ENCODE data around the gene ACAA1. TPM values are rescaled to one million over a fixed set of nuclear protein-coding genes. Genes with fewer than 3 reads are reported as not detected.
A peak's percentile ranks its signal among the peaks of the same experiment; 100 is the strongest.

Gene ACAA1
- total RNA-seq = 48.9 and 50.2 TPM in 2 replicates
- long read RNA-seq, transcript ACAA1-202 (12 exons, 1,785 nt) = major isoform, 22 of 38 reads
- long read RNA-seq, partial matches to known transcripts = 1 of 38 reads
- long read RNA-seq, other reads (novel, unspliced or antisense) = 11 of 38 reads

GRCh38 chr3:38136777-38137614, at the start of gene ACAA1:
Gene ACAA1, minus strand, starts transcription at chr3:38137127. Its CDS starts 92 bp downstream, at chr3:38137035.
- H3K9me3 Mint-ChIP-seq = no peaks in the 10 kb centered on the region
- no peak for TF ChIP-seq CTCF (conservative IDR thresholded peaks at IDR 0.05)
- H3K4me1 Mint-ChIP-seq = peaks cover 49% of the 10 kb centered on the region
- no peaks in the 10 kb centered on the region for H3K27me3 Mint-ChIP-seq (ENCODE audit: low read depth)
- peak within 1 kb of the TSS; percentile 92 for H3K27ac Mint-ChIP-seq (ENCODE audit: unreplicated experiment)
- DNase-seq (ENCODE audit: low read depth, low spot score) = peak; percentile 94
- peaks cover 5% of the 10 kb centered on the region for H3K36me3 Mint-ChIP-seq (ENCODE audit: low read depth)
- peak within 1 kb of the TSS; percentile 97 for H3K4me3 Mint-ChIP-seq

- Mint-ChIP-seq H3K36me3 (ENCODE audit: low read depth) (no peaks in the 10 kb centered on the region), H3K27ac (ENCODE audit: unreplicated experiment) (no peak overlapping the region), H3K4me1 (peaks cover 23% of the 10 kb centered on the region), H3K27me3 (ENCODE audit: low read depth) (no peaks in the 10 kb centered on the region), H3K4me3 (no peak overlapping the region), H3K9me3 (no peaks in the 10 kb centered on the region)
- no peak for TF ChIP-seq CTCF (conservative IDR thresholded peaks at IDR 0.05)
- no peak for DNase-seq (ENCODE audit: low read depth, low spot score)
These were observed 40.3 kb upstream of the ACAA1 start for GRCh38 chr3:38177181-38177580.

- no peaks in the 10 kb centered on the region for H3K36me3 Mint-ChIP-seq (ENCODE audit: low read depth)
- TF ChIP-seq CTCF (conservative IDR thresholded peaks at IDR 0.05) = no peak
- H3K4me1 Mint-ChIP-seq = peaks cover 16% of the 10 kb centered on the region
- no peak for DNase-seq (ENCODE audit: low read depth, low spot score)
- no peaks in the 10 kb centered on the region for H3K27me3 Mint-ChIP-seq (ENCODE audit: low read depth)
- no peak overlapping the region for H3K27ac Mint-ChIP-seq (ENCODE audit: unreplicated experiment)
- no peak overlapping the region for H3K4me3 Mint-ChIP-seq
- H3K9me3 Mint-ChIP-seq = no peaks in the 10 kb centered on the region
These were observed 37.0 kb upstream of the ACAA1 start for GRCh38 chr3:38173834-38174418.

- Mint-ChIP-seq H3K4me1 (peaks cover 30% of the 10 kb centered on the region), H3K9me3 (no peaks in the 10 kb centered on the region), H3K27ac (ENCODE audit: unreplicated experiment) (no peak overlapping the region), H3K4me3 (no peak overlapping the region), H3K36me3 (ENCODE audit: low read depth) (no peaks in the 10 kb centered on the region), H3K27me3 (ENCODE audit: low read depth) (no peaks in the 10 kb centered on the region)
- no peak for TF ChIP-seq CTCF (conservative IDR thresholded peaks at IDR 0.05)
- no peak for DNase-seq (ENCODE audit: low read depth, low spot score)
These were observed 34.7 kb upstream of the ACAA1 start for GRCh38 chr3:38171622-38172021.

- DNase-seq (ENCODE audit: low read depth, low spot score) = no peak
- no peak overlapping the region for H3K27ac Mint-ChIP-seq (ENCODE audit: unreplicated experiment)
- TF ChIP-seq CTCF (conservative IDR thresholded peaks at IDR 0.05) = no peak
- no peaks in the 10 kb centered on the region for H3K36me3 Mint-ChIP-seq (ENCODE audit: low read depth)
- no peak overlapping the region for H3K4me3 Mint-ChIP-seq
- no peaks in the 10 kb centered on the region for H3K27me3 Mint-ChIP-seq (ENCODE audit: low read depth)
- H3K9me3 Mint-ChIP-seq = no peaks in the 10 kb centered on the region
- peaks cover 35% of the 10 kb centered on the region for H3K4me1 Mint-ChIP-seq
These were observed 33.8 kb upstream of the ACAA1 start for GRCh38 chr3:38170722-38171121.
